Activated CD8-positive, alpha-beta T cell treated with anti-CD3 and anti-CD28 coated beads, Interleukin-2, amount 10 ng/mL, durations not matched to agents 7 days and 5 days (primary cell): ENCODE results near the gene RASL12. TPM values are rescaled to one million over a fixed set of nuclear protein-coding genes. Genes with fewer than 3 reads are reported as not detected.
"Not testable (repeated sequence)": the region's sequence is repeated elsewhere in the genome, so short reads cannot be mapped to it uniquely, and the experiment has no call there.

Experiments
- ATAC-seq: fragments of 150-1000 bp; cut with Tn5 transposase; one replicate; pipeline ENCODE4 v1.10.0; 2021; ENCODE audit warnings: moderate library complexity
- CTCF ChIA-PET: fragments of 350-600 bp; sonication (Branson Sonifier 250); formaldehyde crosslinking; loops from one replicate; lab custom pipeline; 2021; ENCODE audit warnings: antibody characterized with exemption; lab: Charles Lee
- POLR2A ChIA-PET: fragments of 350-600 bp; sonication (Branson Sonifier 250); formaldehyde crosslinking; loops from one replicate; lab custom pipeline; 2021; ENCODE audit warnings: antibody characterized with exemption; lab: Charles Lee
- DNase-seq: peaks from one replicate; pipeline ENCODE4 v3.0.0-alpha.2; 2020
- H3K27ac Mint-ChIP-seq: one replicate; pipeline ENCODE4 v1.8.0; 2021; ENCODE audit warnings: mild to moderate bottlenecking, mixed read lengths
- H3K27me3 Mint-ChIP-seq: one replicate; pipeline ENCODE4 v1.8.0; 2021; ENCODE audit warnings: low read depth, mixed read lengths
- H3K36me3 Mint-ChIP-seq: one replicate; pipeline ENCODE4 v1.8.0; 2021; ENCODE audit warnings: low read depth, mixed read lengths
- H3K4me1 Mint-ChIP-seq: one replicate; pipeline ENCODE4 v1.8.0; 2021; ENCODE audit warnings: low read depth, mixed read lengths
- H3K4me3 Mint-ChIP-seq: one replicate; pipeline ENCODE4 v1.8.0; 2021; ENCODE audit warnings: mild to moderate bottlenecking, mixed read lengths
- H3K9me3 Mint-ChIP-seq: one replicate; pipeline ENCODE4 v1.8.0; 2022; ENCODE audit warnings: mixed read lengths; ENCODE audit not compliant: insufficient read depth
- total RNA-seq, 2 experiments: library from RNA; stranded (reverse); gene quantifications; one replicate each; pipeline ENCODE4 v1.2.3, GENCODE V29; 2021

Gene RASL12
- total RNA-seq, 2 experiments from 2014 or later, result not detected

- POLR2A ChIA-PET, DNase-seq, H3K27ac Mint-ChIP-seq, H3K4me1 Mint-ChIP-seq, H3K36me3 Mint-ChIP-seq, ATAC-seq, H3K4me3 Mint-ChIP-seq, H3K27me3 Mint-ChIP-seq, H3K9me3 Mint-ChIP-seq: not testable (repeated sequence)
- CTCF ChIA-PET, result interaction anchor here (1.7 kb wide), 1 partner anchor 44 kb away, joined by 6 read pairs; no protein-coding TSS in a partner anchor
Observed at GRCh38 chr15:65099801-65100200, 32.0 kb upstream of the RASL12 start.

GRCh38 chr15:65099336-65099735, 31.5 kb upstream of the RASL12 start:
- H3K36me3 Mint-ChIP-seq, result peaks cover 10% of the 10 kb centered on the region
- no peak for ATAC-seq
- H3K4me3 Mint-ChIP-seq, result no peak overlapping the region
- H3K27me3 Mint-ChIP-seq, result no peaks in the 10 kb centered on the region
- no peak for DNase-seq
- H3K4me1 Mint-ChIP-seq, result no peaks in the 10 kb centered on the region
- no peaks in the 10 kb centered on the region for H3K9me3 Mint-ChIP-seq
- POLR2A ChIA-PET, result no interaction called here
- CTCF ChIA-PET, result interaction anchor here (1.7 kb wide), 1 partner anchor 44 kb away, joined by 6 read pairs; no protein-coding TSS in a partner anchor
- H3K27ac Mint-ChIP-seq, result no peak overlapping the region

DNA sequence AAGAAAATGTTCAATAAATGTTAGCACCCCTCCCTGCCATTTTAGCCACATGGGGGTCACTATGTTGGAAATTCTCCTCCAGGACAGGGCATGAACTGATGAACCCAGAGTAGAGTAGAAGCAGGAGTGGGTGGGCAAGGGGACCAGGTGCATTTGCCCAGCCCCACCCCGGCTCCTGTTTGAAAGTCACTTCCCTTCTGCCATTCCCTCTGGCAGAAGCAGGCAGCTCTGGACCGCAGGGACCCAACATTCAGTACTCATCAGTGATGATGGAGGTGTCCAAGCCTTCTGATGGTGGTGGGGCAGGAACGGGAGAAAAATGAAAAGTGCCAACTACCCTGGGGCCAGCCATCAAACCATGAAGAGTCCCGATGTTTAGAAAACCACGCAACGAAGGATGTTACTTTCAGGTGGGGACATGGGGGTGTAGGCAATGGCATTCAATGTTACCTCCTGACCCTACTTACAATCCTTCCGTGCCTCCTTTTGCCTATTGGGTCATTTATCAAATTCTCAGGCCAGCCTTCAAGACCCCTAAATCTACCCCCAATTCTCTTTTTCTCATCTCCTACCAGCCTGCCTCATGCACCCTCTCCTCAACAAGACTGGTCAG, 30.0 kb upstream of the RASL12 start:
- Mint-ChIP-seq H3K9me3 (no peaks in the 10 kb centered on the region), H3K4me3 (no peak overlapping the region), H3K27ac (no peak overlapping the region), H3K36me3 (peaks cover 10% of the 10 kb centered on the region), H3K4me1 (no peaks in the 10 kb centered on the region), H3K27me3 (no peaks in the 10 kb centered on the region)
- POLR2A ChIA-PET, result no interaction called here
- ATAC-seq (no peak), DNase-seq (no peak)
- CTCF ChIA-PET, result no interaction called here

- no peak overlapping the region for H3K27ac Mint-ChIP-seq
- no peaks in the 10 kb centered on the region for H3K9me3 Mint-ChIP-seq
- CTCF ChIA-PET, result interaction anchor here (1.5 kb wide), 1 partner anchor 10 kb away, joined by 3 read pairs; no protein-coding TSS in a partner anchor
- peaks cover 9% of the 10 kb centered on the region for H3K36me3 Mint-ChIP-seq
- POLR2A ChIA-PET, result no interaction called here
- DNase-seq (no peak), ATAC-seq (no peak)
- H3K4me3 Mint-ChIP-seq, result no peak overlapping the region
- no peaks in the 10 kb centered on the region for H3K27me3 Mint-ChIP-seq
- H3K4me1 Mint-ChIP-seq, result no peaks in the 10 kb centered on the region
Observed at GRCh38 chr15:65096481-65097385, 28.9 kb upstream of the RASL12 start.

- no peak overlapping the region for H3K27ac Mint-ChIP-seq
- POLR2A ChIA-PET, result no interaction called here
- H3K4me3 Mint-ChIP-seq, result no peak overlapping the region
Observed at GRCh38 chr15:65095747-65096104, 27.9 kb upstream of the RASL12 start.

DNA sequence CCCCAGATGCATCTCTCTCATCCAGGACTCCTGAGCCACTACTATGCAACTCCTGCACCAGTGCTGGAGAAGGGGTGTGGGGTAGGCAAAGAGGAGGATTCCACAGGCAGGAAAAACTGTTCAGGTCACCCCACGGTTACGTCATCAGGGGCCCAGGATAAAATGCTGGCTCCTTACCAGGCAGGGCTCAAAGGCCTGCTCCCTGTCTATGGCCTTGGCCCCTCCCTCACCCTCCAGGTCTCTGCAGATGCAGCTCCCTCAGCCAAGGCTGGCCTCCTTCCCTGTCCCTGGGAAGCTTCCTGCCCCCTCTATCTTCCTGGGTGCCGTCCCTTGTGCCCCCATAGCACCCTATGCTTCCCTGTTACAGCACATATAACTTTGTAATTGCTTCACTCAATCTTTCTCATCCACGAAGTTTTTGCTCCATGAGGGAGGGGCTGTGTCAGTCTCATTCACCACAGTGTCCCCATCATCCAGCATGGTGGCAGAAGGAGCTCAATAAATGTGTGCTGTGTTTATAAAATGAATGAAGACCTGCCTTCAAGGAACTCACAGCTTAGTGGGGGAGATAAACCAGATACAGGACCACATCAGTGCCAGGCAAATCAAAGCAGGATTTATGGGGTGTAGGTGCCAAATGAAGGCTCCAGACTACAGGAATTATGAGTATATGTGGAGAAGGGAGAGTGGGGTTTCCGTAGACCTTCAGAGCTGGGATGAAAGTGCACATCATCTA, 27.4 kb upstream of the RASL12 start:
- no peak overlapping the region for H3K27ac Mint-ChIP-seq
- no peaks in the 10 kb centered on the region for H3K27me3 Mint-ChIP-seq
- DNase-seq (no peak), ATAC-seq (no peak)
- no peaks in the 10 kb centered on the region for H3K9me3 Mint-ChIP-seq
- H3K4me1 Mint-ChIP-seq, result no peaks in the 10 kb centered on the region
- no peak overlapping the region for H3K4me3 Mint-ChIP-seq
- CTCF ChIA-PET, result interaction anchor here (1.5 kb wide), 1 partner anchor 9 kb away, joined by 3 read pairs; no protein-coding TSS in a partner anchor
- H3K36me3 Mint-ChIP-seq, result peaks cover 8% of the 10 kb centered on the region
- POLR2A ChIA-PET, result no interaction called here

More at GRCh38 chr15:65095747-65096104, 27.9 kb upstream of the RASL12 start:
- H3K4me1 Mint-ChIP-seq, result no peaks in the 10 kb centered on the region
- no peaks in the 10 kb centered on the region for H3K9me3 Mint-ChIP-seq
- no peak for ATAC-seq
- CTCF ChIA-PET, result interaction anchor here (1.5 kb wide), 1 partner anchor 9 kb away, joined by 3 read pairs; no protein-coding TSS in a partner anchor
- no peak for DNase-seq
- peaks cover 8% of the 10 kb centered on the region for H3K36me3 Mint-ChIP-seq
- no peaks in the 10 kb centered on the region for H3K27me3 Mint-ChIP-seq

- Mint-ChIP-seq H3K36me3 (peaks cover 8% of the 10 kb centered on the region), H3K27me3 (no peaks in the 10 kb centered on the region), H3K27ac (peak overlapping the region; percentile 19), H3K4me1 (no peaks in the 10 kb centered on the region), H3K9me3 (no peaks in the 10 kb centered on the region), H3K4me3 (no peak overlapping the region)
- DNase-seq (no peak), ATAC-seq (no peak)
- ChIA-PET POLR2A (no interaction called here), CTCF (no interaction called here)
Observed at GRCh38 chr15:65094294-65094995, 26.7 kb upstream of the RASL12 start.

GRCh38 chr15:65093793-65094170, 26.0 kb upstream of the RASL12 start:
- CTCF ChIA-PET, result not testable (repeated sequence)

DNA sequence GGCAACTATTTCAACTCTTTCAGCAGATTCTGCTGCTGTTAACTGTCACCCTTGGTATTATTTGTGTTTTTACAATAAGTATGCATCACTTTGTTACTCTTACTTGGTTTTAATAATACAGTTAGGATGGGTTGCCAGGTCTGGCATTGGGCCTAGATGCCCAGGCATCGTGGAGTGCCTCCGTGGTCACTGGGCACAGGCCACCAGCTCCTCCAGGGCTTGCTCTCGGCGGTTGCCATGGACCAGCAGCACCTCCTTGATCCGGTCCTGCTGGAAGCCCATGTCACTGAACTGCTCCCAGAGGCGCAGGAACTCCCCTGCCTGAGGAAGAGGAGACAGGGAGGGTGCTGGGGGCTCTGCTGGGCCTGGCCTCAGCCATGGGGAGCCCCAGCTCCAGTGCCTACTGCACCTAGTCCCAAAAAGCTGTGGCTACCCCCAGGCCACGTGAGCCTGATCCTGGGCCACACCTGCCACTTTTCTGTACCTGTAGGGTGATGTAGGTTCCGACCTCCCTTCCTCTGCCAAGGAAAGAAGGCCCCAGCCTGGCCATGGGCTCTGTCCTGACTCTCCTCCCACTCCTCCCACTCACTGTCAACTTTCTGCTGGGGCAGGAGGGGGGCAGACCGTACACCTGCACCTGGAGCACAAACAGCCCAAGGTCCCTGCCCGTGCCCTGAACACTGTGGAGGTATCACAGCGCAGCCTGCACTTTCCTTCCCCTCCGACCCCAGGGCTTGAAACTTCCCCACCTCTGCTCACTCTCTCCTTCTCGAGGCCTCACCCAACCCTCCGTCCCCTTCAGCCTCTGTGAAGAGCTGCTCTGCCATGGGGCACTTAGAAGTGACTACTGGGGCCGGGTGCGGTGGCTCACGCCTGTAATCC, 25.4 kb upstream of the RASL12 start:
- Mint-ChIP-seq H3K4me3 (no peak overlapping the region), H3K9me3 (no peaks in the 10 kb centered on the region), H3K4me1 (no peaks in the 10 kb centered on the region), H3K27ac (no peak overlapping the region), H3K36me3 (peaks cover 2% of the 10 kb centered on the region), H3K27me3 (no peaks in the 10 kb centered on the region)
- POLR2A ChIA-PET, result interaction anchor here (1.0 kb wide), 1 partner anchor 19 kb away, joined by 3 read pairs; no protein-coding TSS in a partner anchor
- no peak for DNase-seq
- ATAC-seq, result no peak
- CTCF ChIA-PET, result no interaction called here

More at GRCh38 chr15:65093793-65094170, 26.0 kb upstream of the RASL12 start:
- H3K27ac Mint-ChIP-seq, ATAC-seq, H3K36me3 Mint-ChIP-seq, DNase-seq, H3K27me3 Mint-ChIP-seq, H3K9me3 Mint-ChIP-seq, H3K4me1 Mint-ChIP-seq, H3K4me3 Mint-ChIP-seq: not testable (repeated sequence)
- POLR2A ChIA-PET, result interaction anchor here (1.0 kb wide), 1 partner anchor 19 kb away, joined by 3 read pairs; no protein-coding TSS in a partner anchor

- POLR2A ChIA-PET, result no interaction called here
- DNase-seq, result no peak
- H3K27ac Mint-ChIP-seq, result no peak overlapping the region
- ATAC-seq, result no peak
- CTCF ChIA-PET, result interaction anchor here (1.5 kb wide), 1 partner anchor 9 kb away, joined by 3 read pairs; no protein-coding TSS in a partner anchor
- no peaks in the 10 kb centered on the region for H3K4me1 Mint-ChIP-seq
- H3K4me3 Mint-ChIP-seq, result no peak overlapping the region
- no peaks in the 10 kb centered on the region for H3K9me3 Mint-ChIP-seq
- no peaks in the 10 kb centered on the region for H3K27me3 Mint-ChIP-seq
- H3K36me3 Mint-ChIP-seq, result no peaks in the 10 kb centered on the region
Observed at GRCh38 chr15:65091946-65092770, 24.4 kb upstream of the RASL12 start.
